ENCODE measurements around the gene FOXK1. TPM values are rescaled to one million over a fixed set of nuclear protein-coding genes. Genes with fewer than 3 reads are reported as not detected.

FOXK1 gene
- total RNA-seq, 2 donors from 2014 or later, result 35.6 to 48.1 TPM

- H3K4me3 Mint-ChIP-seq, result peak overlapping the region; percentile 27
- H3K9me3 Mint-ChIP-seq, result no peaks in the 10 kb centered on the region
- no peaks in the 10 kb centered on the region for H3K27me3 Mint-ChIP-seq
- ATAC-seq (peak in 1 of 2 donors; percentile 60), DNase-seq (ENCODE audit: low spot score) (no peak)
- peaks cover 44 to 52% of the 10 kb centered on the region in 2 donors for H3K4me1 Mint-ChIP-seq (ENCODE audit: low read depth in 2 of 2)
- H3K36me3 Mint-ChIP-seq, result no peaks in the 10 kb centered on the region
- H3K27ac Mint-ChIP-seq, result peak overlapping the region; percentile 32 to 86
Observed at GRCh38 chr7:4712281-4713182, 30.4 kb downstream of the FOXK1 start.

DNA sequence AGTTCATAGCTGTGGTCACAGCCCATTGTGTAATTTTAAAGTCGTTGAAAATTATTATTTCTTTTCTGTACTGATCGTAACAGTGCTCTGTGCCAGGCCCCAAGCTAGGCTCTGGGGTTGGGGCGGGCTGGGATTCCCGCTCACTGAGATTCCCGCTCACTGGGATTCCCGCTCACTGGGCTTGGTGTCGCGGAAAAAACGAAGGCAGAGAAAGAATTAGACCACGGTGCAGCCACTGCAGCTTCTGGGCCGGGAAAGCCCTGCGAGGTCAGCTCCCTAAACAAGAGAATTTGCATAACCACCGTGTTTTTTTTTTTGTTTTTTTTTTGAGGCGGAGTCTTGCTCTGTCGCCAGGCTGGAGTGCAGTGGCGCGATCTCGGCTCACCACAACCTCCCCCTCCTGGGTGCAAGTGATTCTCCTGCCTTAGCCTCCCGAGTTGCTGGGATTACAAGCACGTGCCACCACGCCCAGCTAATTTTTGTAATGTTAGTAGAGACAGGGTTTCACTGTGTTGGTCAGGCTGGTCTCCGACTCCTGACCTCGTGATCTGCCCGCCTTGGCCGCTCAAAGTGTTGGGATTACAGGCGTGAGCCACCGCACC is 31.2 kb downstream of the FOXK1 start:
- H3K27me3 Mint-ChIP-seq, result no peaks in the 10 kb centered on the region
- no peaks in the 10 kb centered on the region for H3K9me3 Mint-ChIP-seq
- H3K27ac Mint-ChIP-seq, result peak overlapping the region in 1 of 2 donors; percentile 32
- peaks cover 51 to 56% of the 10 kb centered on the region in 2 donors for H3K4me1 Mint-ChIP-seq (ENCODE audit: low read depth in 2 of 2)
- H3K36me3 Mint-ChIP-seq, result no peaks in the 10 kb centered on the region
- H3K4me3 Mint-ChIP-seq, result no peak overlapping the region
- ATAC-seq (peak in 1 of 2 donors; percentile 72), DNase-seq (ENCODE audit: low spot score) (no peak)

- H3K4me3 Mint-ChIP-seq, result no peak overlapping the region
Observed at GRCh38 chr7:4714161-4714700, 32.1 kb downstream of the FOXK1 start.

GRCh38 chr7:4714767-4715409 is 32.8 kb downstream of the FOXK1 start:
- no peaks in the 10 kb centered on the region for H3K9me3 Mint-ChIP-seq
- DNase-seq (ENCODE audit: low spot score) (no peak), ATAC-seq (no peak)
- H3K27ac Mint-ChIP-seq, result peak overlapping the region in 1 of 2 donors; percentile 41
- H3K36me3 Mint-ChIP-seq, result no peaks in the 10 kb centered on the region
- peaks cover 51 to 57% of the 10 kb centered on the region in 2 donors for H3K4me1 Mint-ChIP-seq (ENCODE audit: low read depth in 2 of 2)
- no peak overlapping the region for H3K4me3 Mint-ChIP-seq
- no peaks in the 10 kb centered on the region for H3K27me3 Mint-ChIP-seq

More at GRCh38 chr7:4714161-4714700, 32.1 kb downstream of the FOXK1 start:
- Mint-ChIP-seq H3K36me3 (no peaks in the 10 kb centered on the region), H3K27me3 (no peaks in the 10 kb centered on the region), H3K4me1 (ENCODE audit: low read depth in 2 of 2) (peaks cover 51 to 56% of the 10 kb centered on the region in 2 donors), H3K9me3 (no peaks in the 10 kb centered on the region), H3K27ac (peak overlapping the region in 1 of 2 donors; percentile 33)
- DNase-seq (ENCODE audit: low spot score) (no peak), ATAC-seq (no peak)

GRCh38 chr7:4715410-4715776 is 33.3 kb downstream of the FOXK1 start:
- DNase-seq (ENCODE audit: low spot score), result no peak
- Mint-ChIP-seq H3K27me3 (no peaks in the 10 kb centered on the region), H3K36me3 (no peaks in the 10 kb centered on the region), H3K9me3 (no peaks in the 10 kb centered on the region), H3K4me3 (no peak overlapping the region), H3K4me1 (ENCODE audit: low read depth in 2 of 2) (peaks cover 51 to 61% of the 10 kb centered on the region in 2 donors), H3K27ac (peak overlapping the region in 1 of 2 donors; percentile 41)
- no peak for ATAC-seq

DNA sequence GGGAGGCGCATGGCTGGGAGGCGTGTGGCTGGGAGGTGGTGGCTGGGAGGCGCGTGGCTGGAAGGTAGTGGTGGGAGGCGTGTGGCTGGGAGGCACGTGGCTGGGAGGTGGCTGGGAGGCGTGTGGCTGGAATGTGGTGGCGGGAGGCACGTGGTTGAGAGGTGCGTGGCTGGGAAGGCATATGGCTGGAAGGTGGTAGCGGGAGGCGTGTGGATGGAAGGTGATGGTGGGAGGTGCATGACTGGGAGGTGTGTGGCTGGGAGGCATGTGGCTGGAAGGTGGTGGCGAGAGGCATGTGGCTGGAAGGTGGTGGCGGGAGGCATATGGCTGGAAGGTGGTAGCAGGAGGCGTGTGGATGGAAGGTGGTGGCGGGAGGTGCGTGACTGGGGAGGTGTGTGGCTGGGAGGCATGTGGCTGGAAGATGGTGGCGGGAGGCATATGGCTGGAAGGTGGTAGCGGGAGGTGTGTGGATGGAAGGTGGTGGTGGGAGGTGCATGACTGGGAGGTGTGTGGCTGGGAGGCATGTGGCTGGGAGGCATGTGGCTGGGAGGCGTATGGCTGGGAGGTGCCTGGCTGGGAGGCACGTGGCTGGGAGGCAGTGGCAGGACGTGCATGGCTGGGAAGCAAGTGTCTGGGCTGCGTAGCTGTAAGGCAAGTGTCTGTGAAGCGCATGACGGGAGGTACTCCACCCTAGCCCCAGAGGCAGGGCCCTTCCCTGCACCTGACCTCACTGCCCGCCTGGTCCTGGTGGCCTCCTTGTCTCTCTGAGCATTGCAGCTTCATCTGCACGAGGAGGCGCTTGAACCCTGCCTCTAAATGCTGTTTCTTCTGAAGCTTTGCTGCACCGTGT is 35.1 kb downstream of the FOXK1 start:
- Mint-ChIP-seq H3K27me3 (no peaks in the 10 kb centered on the region), H3K27ac (peak overlapping the region in 1 of 2 donors; percentile 16), H3K36me3 (no peaks in the 10 kb centered on the region), H3K4me1 (ENCODE audit: low read depth in 2 of 2) (peaks cover 37 to 51% of the 10 kb centered on the region in 2 donors), H3K4me3 (no peak overlapping the region), H3K9me3 (no peaks in the 10 kb centered on the region)
- no peak for ATAC-seq
- no peak for DNase-seq (ENCODE audit: low spot score)

DNA sequence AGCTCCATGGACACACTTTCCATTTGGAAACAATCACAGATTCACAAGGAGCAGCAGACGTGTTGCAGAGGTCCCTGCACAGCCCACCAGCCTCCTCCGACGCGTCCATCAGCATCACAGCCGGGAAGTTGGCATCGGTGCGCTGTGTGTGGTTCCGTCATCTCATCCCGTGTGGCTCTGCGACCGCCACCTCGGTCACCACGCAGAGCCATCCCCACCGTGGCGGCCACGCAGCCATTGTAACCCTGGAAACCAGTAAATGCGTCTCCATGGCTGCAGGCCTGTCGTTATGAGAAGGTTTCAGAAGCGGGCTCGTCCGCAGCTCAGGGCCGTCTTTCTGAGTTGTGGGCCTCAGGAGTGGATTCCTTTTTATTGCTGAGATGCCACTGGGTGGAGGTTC is 36.0 kb downstream of the FOXK1 start:
- Mint-ChIP-seq H3K9me3 (no peaks in the 10 kb centered on the region), H3K36me3 (no peaks in the 10 kb centered on the region), H3K4me1 (ENCODE audit: low read depth in 2 of 2) (peaks cover 29 to 47% of the 10 kb centered on the region in 2 donors), H3K27me3 (no peaks in the 10 kb centered on the region), H3K4me3 (no peak overlapping the region), H3K27ac (peak overlapping the region in 1 of 2 donors; percentile 45)
- DNase-seq (ENCODE audit: low spot score) (no peak), ATAC-seq (no peak)

GRCh38 chr7:4720225-4720624 is 38.1 kb downstream of the FOXK1 start:
- H3K27me3 Mint-ChIP-seq, result no peaks in the 10 kb centered on the region
- H3K4me3 Mint-ChIP-seq, result no peak overlapping the region
- peak overlapping the region in 1 of 2 donors; percentile 20 for H3K27ac Mint-ChIP-seq
- H3K36me3 Mint-ChIP-seq, result no peaks in the 10 kb centered on the region
- ATAC-seq, result no peak
- DNase-seq (ENCODE audit: low spot score), result no peak
- no peaks in the 10 kb centered on the region for H3K9me3 Mint-ChIP-seq
- H3K4me1 Mint-ChIP-seq (ENCODE audit: low read depth in 2 of 2), result peaks cover 30 to 49% of the 10 kb centered on the region in 2 donors

DNA sequence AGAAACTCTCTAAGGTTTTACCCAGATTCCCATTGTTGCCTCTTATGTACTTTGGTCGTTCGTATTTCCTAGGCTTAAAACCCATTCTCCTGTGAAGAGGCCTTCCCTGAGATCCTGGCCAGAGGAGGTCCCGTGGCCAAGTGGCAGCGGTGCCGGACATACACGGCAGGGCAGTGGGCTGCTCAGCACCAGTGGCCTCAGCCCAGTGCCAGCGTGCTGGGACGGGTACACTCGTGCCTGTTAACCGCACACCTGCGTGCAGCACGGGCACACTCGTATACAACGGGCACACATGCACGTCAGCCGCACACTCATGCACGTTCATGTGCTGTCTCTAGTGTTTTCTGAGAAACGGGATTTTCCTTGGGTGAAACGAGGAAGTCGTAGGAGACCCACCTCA is 40.2 kb downstream of the FOXK1 start:
- Mint-ChIP-seq H3K4me3 (no peak overlapping the region), H3K36me3 (no peaks in the 10 kb centered on the region), H3K27me3 (no peaks in the 10 kb centered on the region), H3K4me1 (ENCODE audit: low read depth in 2 of 2) (peaks cover 26 to 40% of the 10 kb centered on the region in 2 donors), H3K9me3 (no peaks in the 10 kb centered on the region), H3K27ac (no peak overlapping the region)
- DNase-seq (ENCODE audit: low spot score), result no peak
- ATAC-seq, result no peak

DNA sequence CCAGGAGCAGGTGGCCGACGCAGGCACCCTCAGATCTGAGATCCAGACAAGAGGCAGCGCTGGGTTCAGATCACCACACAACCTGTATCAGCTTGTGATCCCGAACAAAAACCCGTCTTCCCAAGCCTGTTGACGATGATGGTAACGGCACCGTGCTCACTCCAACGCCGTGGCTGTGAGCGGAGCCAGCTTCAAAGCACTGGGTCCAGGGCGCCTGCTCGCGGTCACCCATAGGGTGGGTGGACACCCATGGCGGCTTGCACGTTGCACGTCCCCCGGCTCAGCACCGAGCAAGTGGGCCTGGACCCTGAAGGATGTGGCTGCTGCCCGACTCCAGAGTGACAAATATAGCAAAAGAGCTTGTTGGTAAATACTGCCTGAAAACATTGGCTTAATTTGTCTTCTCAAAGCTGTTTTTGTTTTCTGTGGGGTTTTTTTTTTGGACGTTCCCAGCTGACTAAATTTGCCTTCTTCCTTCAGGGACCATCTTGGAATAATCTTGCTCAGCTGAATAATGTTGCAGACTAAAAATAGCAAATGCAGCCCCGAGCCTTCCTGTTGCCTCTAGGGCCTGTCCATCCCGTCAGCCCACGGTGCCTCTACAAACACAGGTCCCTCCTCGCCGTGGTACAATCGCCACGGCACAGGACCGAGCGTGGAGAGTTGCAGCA is 41.0 kb downstream of the FOXK1 start:
- ATAC-seq (no peak), DNase-seq (ENCODE audit: low spot score) (no peak)
- no peaks in the 10 kb centered on the region for H3K9me3 Mint-ChIP-seq
- H3K4me1 Mint-ChIP-seq (ENCODE audit: low read depth in 2 of 2), result peaks cover 18 to 33% of the 10 kb centered on the region in 2 donors
- H3K36me3 Mint-ChIP-seq, result no peaks in the 10 kb centered on the region
- no peak overlapping the region for H3K27ac Mint-ChIP-seq
- H3K4me3 Mint-ChIP-seq, result no peak overlapping the region
- H3K27me3 Mint-ChIP-seq, result no peaks in the 10 kb centered on the region

GRCh38 chr7:4724648-4725013 is 42.5 kb downstream of the FOXK1 start:
- ATAC-seq (peak in 1 of 2 donors; percentile 48), DNase-seq (ENCODE audit: low spot score) (no peak)
- Mint-ChIP-seq H3K4me1 (ENCODE audit: low read depth in 2 of 2) (peaks cover 17 to 32% of the 10 kb centered on the region in 2 donors), H3K36me3 (no peaks in the 10 kb centered on the region), H3K27me3 (no peaks in the 10 kb centered on the region), H3K27ac (peak overlapping the region; percentile 92 to 97), H3K4me3 (peak overlapping the region; percentile 89), H3K9me3 (no peaks in the 10 kb centered on the region)

DNA sequence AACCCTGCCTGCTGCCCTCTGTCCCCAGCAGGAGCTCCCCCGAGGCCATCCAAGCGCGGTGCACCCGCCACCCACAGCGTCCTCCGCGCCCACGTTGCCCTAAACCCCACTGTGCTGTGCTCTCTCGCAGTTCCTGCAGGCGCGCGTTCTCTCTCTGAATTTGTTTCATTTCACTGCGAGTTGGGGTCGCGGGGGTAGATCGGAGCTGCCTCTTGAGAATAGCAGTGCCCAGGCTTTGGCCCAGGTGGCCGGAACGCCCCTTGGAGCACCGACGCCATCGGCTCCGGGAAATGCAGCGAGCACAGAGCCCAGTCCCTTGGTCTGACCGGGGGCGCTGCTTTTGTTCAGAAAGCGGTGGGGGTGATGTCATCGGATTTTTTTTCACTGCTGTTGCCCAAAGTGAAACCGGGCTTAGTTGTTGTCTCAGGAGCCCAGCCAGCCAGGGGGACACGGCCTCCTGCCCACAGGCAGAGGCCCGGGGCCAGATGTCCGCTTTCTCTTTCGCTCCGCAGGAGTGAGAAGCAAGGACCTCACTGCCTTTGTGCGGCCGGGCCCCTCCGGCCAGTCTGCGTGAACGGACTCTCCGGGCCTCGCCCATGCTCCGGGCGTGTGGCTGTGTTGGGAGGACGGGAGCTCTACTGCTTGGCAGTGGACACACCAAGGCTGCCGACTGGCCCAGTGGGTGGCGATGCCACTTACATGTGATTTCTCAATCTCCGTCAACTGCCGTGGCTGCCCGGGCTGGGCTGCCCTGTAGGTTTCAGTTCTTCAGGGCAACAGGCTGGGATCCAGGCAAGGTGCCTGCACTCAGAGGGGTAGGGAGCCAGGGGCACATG is 43.1 kb downstream of the FOXK1 start:
- ATAC-seq (peak; percentile 89 to 94), DNase-seq (ENCODE audit: low spot score) (peak; percentile 88)
- peak overlapping the region; percentile 92 to 97 for H3K27ac Mint-ChIP-seq
- H3K36me3 Mint-ChIP-seq, result no peaks in the 10 kb centered on the region
- H3K27me3 Mint-ChIP-seq, result no peaks in the 10 kb centered on the region
- H3K4me1 Mint-ChIP-seq (ENCODE audit: low read depth in 2 of 2), result peaks cover 17 to 26% of the 10 kb centered on the region in 2 donors
- H3K9me3 Mint-ChIP-seq, result no peaks in the 10 kb centered on the region
- peak overlapping the region; percentile 89 for H3K4me3 Mint-ChIP-seq

All from natural killer cell treated with Interleukin-12 subunit alpha and Interleukin-12 subunit beta and Interleukin-15 and Interleukin-18, amount 100 ng/mL, for 72 hours (primary cell).